CD4-positive, alpha-beta T cell treated with Interleukin-4 for 4 hours (primary cell): ENCODE data around the gene TTC22.
A peak's percentile ranks its signal among the peaks of the same experiment; 100 is the strongest.

Source experiments
- DNase-seq: peaks from one replicate; pipeline ENCODE4 v3.0.0-alpha.2; 2020

The TTC22 gene

GRCh38 chr1:54806931-54807611 lies 5.9 kb upstream of the TTC22 start:
- DNase-seq: peak; percentile 75

GRCh38 chr1:54805981-54806381 lies 4.9 kb upstream of the TTC22 start:
- DNase-seq: no peak

GRCh38 chr1:54805466-54805865 lies 4.3 kb upstream of the TTC22 start:
- no peak for DNase-seq

GRCh38 chr1:54804471-54805132 lies 3.5 kb upstream of the TTC22 start:
- no peak for DNase-seq

GRCh38 chr1:54803761-54804470 lies 2.8 kb upstream of the TTC22 start:
- no peak for DNase-seq

GRCh38 chr1:54800041-54800898 lies 853 bp downstream of the TTC22 start:
- DNase-seq: no peak

- DNase-seq: peak; percentile 23
Measured at GRCh38 chr1:54798769-54799641, 2.1 kb downstream of the TTC22 start.

- DNase-seq: no peak
Measured at GRCh38 chr1:54798206-54798605, 2.9 kb downstream of the TTC22 start.

GRCh38 chr1:54796902-54797301 lies 4.2 kb downstream of the TTC22 start:
- no peak for DNase-seq

GRCh38 chr1:54795841-54796468 lies 5.2 kb downstream of the TTC22 start:
- no peak for DNase-seq

- no peak for DNase-seq
Measured at GRCh38 chr1:54795356-54795665, 5.8 kb downstream of the TTC22 start.

- DNase-seq: no peak
Measured at GRCh38 chr1:54794451-54795355, 6.4 kb downstream of the TTC22 start.

GRCh38 chr1:54792686-54793282 lies 8.3 kb downstream of the TTC22 start:
- no peak for DNase-seq

GRCh38 chr1:54791880-54792522 lies 9.1 kb downstream of the TTC22 start:
- peak; percentile 21 for DNase-seq

- DNase-seq: no peak
Measured at GRCh38 chr1:54788459-54788858, 12.7 kb downstream of the TTC22 start.

GRCh38 chr1:54787604-54788003 lies 13.5 kb downstream of the TTC22 start:
- DNase-seq: no peak

GRCh38 chr1:54786778-54787177 lies 14.3 kb downstream of the TTC22 start:
- DNase-seq: no peak

- DNase-seq: no peak
Measured at GRCh38 chr1:54784066-54784465, 17.1 kb downstream of the TTC22 start.

- no peak for DNase-seq
Measured at GRCh38 chr1:54782588-54782987, 18.5 kb downstream of the TTC22 start.

- no peak for DNase-seq
Measured at GRCh38 chr1:54782156-54782555, 19.0 kb downstream of the TTC22 start.
